WTC11 (cell line): ENCODE measurements around the gene ADGRA1. TPM values are rescaled to one million over a fixed set of nuclear protein-coding genes. Genes with fewer than 3 reads are reported as not detected.

ENCODE experiments used
- ATAC-seq: fragments of 200-7000 bp; cut with Tn5 transposase; 2 replicates; pipeline ENCODE4 v1.10.0; 2021; ENCODE audit warnings: mild to moderate bottlenecking, moderate library complexity
- CTCF ChIA-PET: fragments of 300-600 bp; sonication (Branson Sonifier 250); formaldehyde crosslinking; loops from one replicate; lab custom pipeline; 2021; ENCODE audit warnings: antibody characterized with exemption; lab: Charles Lee
- POLR2A ChIA-PET: fragments of 350-600 bp; sonication (Branson Sonifier 250); formaldehyde crosslinking; loops from one replicate; lab custom pipeline; 2021; ENCODE audit warnings: antibody characterized with exemption; lab: Charles Lee
- DNase-seq: peaks from one replicate; pipeline ENCODE4 v3.0.0; 2021; ENCODE audit warnings: low spot score
- H3K27ac Mint-ChIP-seq: 2 replicates; pipeline ENCODE4 v1.8.0; 2021; ENCODE audit warnings: mixed read lengths
- H3K27me3 Mint-ChIP-seq: 2 replicates; pipeline ENCODE4 v1.8.0; 2021; ENCODE audit warnings: low read depth, mild to moderate bottlenecking, moderate library complexity, mixed read lengths
- H3K36me3 Mint-ChIP-seq: 2 replicates; pipeline ENCODE4 v1.8.0; 2021; ENCODE audit warnings: mixed read lengths
- H3K4me1 Mint-ChIP-seq: 2 replicates; pipeline ENCODE4 v1.8.0; 2022; ENCODE audit warnings: mixed read lengths
- H3K4me3 Mint-ChIP-seq: 2 replicates; pipeline ENCODE4 v1.8.0; 2021; ENCODE audit warnings: mild to moderate bottlenecking, moderate library complexity, mixed read lengths
- H3K9me3 Mint-ChIP-seq: 2 replicates; pipeline ENCODE4 v1.8.0; 2021; ENCODE audit warnings: mixed read lengths
- CREB1 ChIP-seq: sonication (generic); formaldehyde crosslinking; IDR thresholded peaks from 2 replicates; pipeline ENCODE4 v1.8.0; 2023; ENCODE audit warnings: mild to moderate bottlenecking, missing genetic modification reagents
- CREM ChIP-seq: sonication (generic); formaldehyde crosslinking; IDR thresholded peaks from 2 replicates; pipeline ENCODE4 v1.8.1; 2022; ENCODE audit warnings: mild to moderate bottlenecking, missing genetic modification reagents, moderate library complexity
- E2F4 ChIP-seq: sonication (generic); formaldehyde crosslinking; IDR thresholded peaks from 2 replicates; pipeline ENCODE4 v1.8.1; 2022; ENCODE audit warnings: low read depth, mild to moderate bottlenecking, moderate library complexity, missing genetic modification reagents, borderline replicate concordance
- FOXP1 ChIP-seq: sonication (generic); formaldehyde crosslinking; IDR thresholded peaks from 2 replicates; pipeline ENCODE4 v1.8.0; 2022; ENCODE audit warnings: missing genetic modification reagents, mild to moderate bottlenecking, moderate library complexity, borderline replicate concordance
- GTF2I ChIP-seq: fragments of 250-450 bp; sonication (Bioruptor Pico); conservative IDR thresholded peaks from 2 replicates; pipeline ENCODE4 v1.4.0; 2021; ENCODE audit warnings: mild to moderate bottlenecking
- KAT7 ChIP-seq: sonication (generic); formaldehyde crosslinking; IDR thresholded peaks from 2 replicates; pipeline ENCODE4 v1.8.1; 2023; ENCODE audit warnings: missing genetic modification reagents, mild to moderate bottlenecking, borderline replicate concordance
- MAX ChIP-seq: sonication (generic); formaldehyde crosslinking; IDR thresholded peaks from 2 replicates; pipeline ENCODE4 v1.8.0; 2022; ENCODE audit warnings: mild to moderate bottlenecking, missing genetic modification reagents
- PRRX2 ChIP-seq: fragments of 250-450 bp; sonication (Bioruptor Pico); IDR thresholded peaks from 2 replicates; pipeline ENCODE4 v1.8.0; 2021; ENCODE audit warnings: mild to moderate bottlenecking
- SP1 ChIP-seq: sonication (generic); formaldehyde crosslinking; conservative IDR thresholded peaks from 2 replicates; pipeline ENCODE4 v1.8.1; 2022; ENCODE audit warnings: missing genetic modification reagents
- USF1 ChIP-seq: sonication (generic); formaldehyde crosslinking; IDR thresholded peaks from 2 replicates; pipeline ENCODE4 v1.8.0; 2022; ENCODE audit warnings: mild to moderate bottlenecking, missing genetic modification reagents
- ZBTB21 ChIP-seq: sonication (generic); formaldehyde crosslinking; IDR thresholded peaks from 2 replicates; pipeline ENCODE4 v1.8.1; 2023; ENCODE audit warnings: mild to moderate bottlenecking, missing genetic modification reagents, borderline replicate concordance
- ZNF671 ChIP-seq: fragments of 250-450 bp; sonication (Bioruptor Pico); IDR thresholded peaks from 2 replicates; pipeline ENCODE4 v1.8.0; 2021; ENCODE audit warnings: mild to moderate bottlenecking
- total RNA-seq: library from RNA; stranded (reverse); gene quantifications from 3 replicates; pipeline ENCODE4 v1.2.3, GENCODE V29; 2021
- TF ChIP-seq, protein P1 (sequence below): sonication (generic); formaldehyde crosslinking; IDR thresholded peaks from 2 replicates; pipeline ENCODE4 v1.8.0; 2023; ENCODE audit warnings: missing genetic modification reagents
- TF ChIP-seq, protein P2 (sequence below): fragments of 250-450 bp; sonication (Bioruptor Pico); IDR thresholded peaks from 2 replicates; pipeline ENCODE4 v1.9.0; 2021; ENCODE audit warnings: mild to moderate bottlenecking, borderline replicate concordance
- TF ChIP-seq, protein P3 (sequence below): sonication (generic); formaldehyde crosslinking; IDR thresholded peaks from 2 replicates; pipeline ENCODE4 v1.8.1; 2023; ENCODE audit warnings: mild to moderate bottlenecking, moderate library complexity, missing genetic modification reagents

ADGRA1 gene
- total RNA-seq, 1 experiment from 2014 or later = 0.20 TPM

GRCh38 chr10:133156674-133157579, 69.2 kb downstream of the ADGRA1 start:
- POLR2A ChIA-PET = no interaction called here

More at GRCh38 chr10:133156674-133157579, 69.2 kb downstream of the ADGRA1 start:
- H3K4me3 Mint-ChIP-seq = no peak overlapping the region
- no peak for TF ChIP-seq GTF2I (CRISPR knock-in tag)
- no peak for TF ChIP-seq PRRX2 (CRISPR knock-in tag)
- TF ChIP-seq, protein P1, sequence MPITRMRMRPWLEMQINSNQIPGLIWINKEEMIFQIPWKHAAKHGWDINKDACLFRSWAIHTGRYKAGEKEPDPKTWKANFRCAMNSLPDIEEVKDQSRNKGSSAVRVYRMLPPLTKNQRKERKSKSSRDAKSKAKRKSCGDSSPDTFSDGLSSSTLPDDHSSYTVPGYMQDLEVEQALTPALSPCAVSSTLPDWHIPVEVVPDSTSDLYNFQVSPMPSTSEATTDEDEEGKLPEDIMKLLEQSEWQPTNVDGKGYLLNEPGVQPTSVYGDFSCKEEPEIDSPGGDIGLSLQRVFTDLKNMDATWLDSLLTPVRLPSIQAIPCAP (CRISPR knock-in tag) = no peak
- TF ChIP-seq, protein P2, sequence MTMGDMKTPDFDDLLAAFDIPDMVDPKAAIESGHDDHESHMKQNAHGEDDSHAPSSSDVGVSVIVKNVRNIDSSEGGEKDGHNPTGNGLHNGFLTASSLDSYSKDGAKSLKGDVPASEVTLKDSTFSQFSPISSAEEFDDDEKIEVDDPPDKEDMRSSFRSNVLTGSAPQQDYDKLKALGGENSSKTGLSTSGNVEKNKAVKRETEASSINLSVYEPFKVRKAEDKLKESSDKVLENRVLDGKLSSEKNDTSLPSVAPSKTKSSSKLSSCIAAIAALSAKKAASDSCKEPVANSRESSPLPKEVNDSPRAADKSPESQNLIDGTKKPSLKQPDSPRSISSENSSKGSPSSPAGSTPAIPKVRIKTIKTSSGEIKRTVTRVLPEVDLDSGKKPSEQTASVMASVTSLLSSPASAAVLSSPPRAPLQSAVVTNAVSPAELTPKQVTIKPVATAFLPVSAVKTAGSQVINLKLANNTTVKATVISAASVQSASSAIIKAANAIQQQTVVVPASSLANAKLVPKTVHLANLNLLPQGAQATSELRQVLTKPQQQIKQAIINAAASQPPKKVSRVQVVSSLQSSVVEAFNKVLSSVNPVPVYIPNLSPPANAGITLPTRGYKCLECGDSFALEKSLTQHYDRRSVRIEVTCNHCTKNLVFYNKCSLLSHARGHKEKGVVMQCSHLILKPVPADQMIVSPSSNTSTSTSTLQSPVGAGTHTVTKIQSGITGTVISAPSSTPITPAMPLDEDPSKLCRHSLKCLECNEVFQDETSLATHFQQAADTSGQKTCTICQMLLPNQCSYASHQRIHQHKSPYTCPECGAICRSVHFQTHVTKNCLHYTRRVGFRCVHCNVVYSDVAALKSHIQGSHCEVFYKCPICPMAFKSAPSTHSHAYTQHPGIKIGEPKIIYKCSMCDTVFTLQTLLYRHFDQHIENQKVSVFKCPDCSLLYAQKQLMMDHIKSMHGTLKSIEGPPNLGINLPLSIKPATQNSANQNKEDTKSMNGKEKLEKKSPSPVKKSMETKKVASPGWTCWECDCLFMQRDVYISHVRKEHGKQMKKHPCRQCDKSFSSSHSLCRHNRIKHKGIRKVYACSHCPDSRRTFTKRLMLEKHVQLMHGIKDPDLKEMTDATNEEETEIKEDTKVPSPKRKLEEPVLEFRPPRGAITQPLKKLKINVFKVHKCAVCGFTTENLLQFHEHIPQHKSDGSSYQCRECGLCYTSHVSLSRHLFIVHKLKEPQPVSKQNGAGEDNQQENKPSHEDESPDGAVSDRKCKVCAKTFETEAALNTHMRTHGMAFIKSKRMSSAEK (CRISPR knock-in tag) = no peak
- TF ChIP-seq USF1 = no peak
- TF ChIP-seq SP1 (CRISPR knock-in tag) = no peak
- no peak for TF ChIP-seq ZNF671
- no peak for TF ChIP-seq KAT7 (CRISPR knock-in tag)
- no peak for TF ChIP-seq CREM
- no peak for TF ChIP-seq MAX (CRISPR knock-in tag)
- TF ChIP-seq ZBTB21 = no peak
- no peak for TF ChIP-seq E2F4
- TF ChIP-seq, protein P3, sequence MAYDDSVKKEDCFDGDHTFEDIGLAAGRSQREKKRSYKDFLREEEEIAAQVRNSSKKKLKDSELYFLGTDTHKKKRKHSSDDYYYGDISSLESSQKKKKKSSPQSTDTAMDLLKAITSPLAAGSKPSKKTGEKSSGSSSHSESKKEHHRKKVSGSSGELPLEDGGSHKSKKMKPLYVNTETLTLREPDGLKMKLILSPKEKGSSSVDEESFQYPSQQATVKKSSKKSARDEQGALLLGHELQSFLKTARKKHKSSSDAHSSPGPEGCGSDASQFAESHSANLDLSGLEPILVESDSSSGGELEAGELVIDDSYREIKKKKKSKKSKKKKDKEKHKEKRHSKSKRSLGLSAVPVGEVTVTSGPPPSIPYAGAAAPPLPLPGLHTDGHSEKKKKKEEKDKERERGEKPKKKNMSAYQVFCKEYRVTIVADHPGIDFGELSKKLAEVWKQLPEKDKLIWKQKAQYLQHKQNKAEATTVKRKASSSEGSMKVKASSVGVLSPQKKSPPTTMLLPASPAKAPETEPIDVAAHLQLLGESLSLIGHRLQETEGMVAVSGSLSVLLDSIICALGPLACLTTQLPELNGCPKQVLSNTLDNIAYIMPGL (CRISPR knock-in tag) = no peak
- no peak for TF ChIP-seq FOXP1 (CRISPR knock-in tag)
- TF ChIP-seq CREB1 (CRISPR knock-in tag) = no peak
- CTCF ChIA-PET = no interaction called here
- peaks cover 8% of the 10 kb centered on the region for H3K27me3 Mint-ChIP-seq
- ATAC-seq (no peak), DNase-seq (no peak)
- H3K4me1 Mint-ChIP-seq = peaks cover 23% of the 10 kb centered on the region
- no peak overlapping the region for H3K27ac Mint-ChIP-seq
- no peaks in the 10 kb centered on the region for H3K36me3 Mint-ChIP-seq
- H3K9me3 Mint-ChIP-seq = 0 out of 2 replicates have a peak, but pooled peaks cover 3% of the 10 kb centered on the region
